ENCODE data around the gene EXOC6B.

EXOC6B gene

DNA sequence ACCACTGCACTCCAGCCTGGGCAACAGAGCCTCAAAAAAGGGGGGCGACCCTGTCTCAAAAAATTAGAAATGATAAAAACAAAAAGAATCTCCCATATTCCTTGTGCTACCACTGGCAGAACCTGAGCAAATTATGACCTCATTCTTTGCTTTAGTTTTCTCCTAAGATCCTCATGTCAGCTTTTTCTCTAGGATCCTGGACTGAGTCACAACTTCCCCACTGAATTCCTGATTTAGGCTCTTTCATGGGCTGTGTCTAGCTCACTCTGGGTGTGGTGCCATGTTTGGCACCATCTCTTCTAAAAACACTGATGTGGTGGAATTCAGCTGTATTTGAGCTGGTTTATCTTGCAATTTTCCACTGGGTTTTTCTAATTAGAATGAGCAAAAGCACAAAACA is 37.1 kb downstream of the EXOC6B start:
- DNase-seq = no peak

DNA sequence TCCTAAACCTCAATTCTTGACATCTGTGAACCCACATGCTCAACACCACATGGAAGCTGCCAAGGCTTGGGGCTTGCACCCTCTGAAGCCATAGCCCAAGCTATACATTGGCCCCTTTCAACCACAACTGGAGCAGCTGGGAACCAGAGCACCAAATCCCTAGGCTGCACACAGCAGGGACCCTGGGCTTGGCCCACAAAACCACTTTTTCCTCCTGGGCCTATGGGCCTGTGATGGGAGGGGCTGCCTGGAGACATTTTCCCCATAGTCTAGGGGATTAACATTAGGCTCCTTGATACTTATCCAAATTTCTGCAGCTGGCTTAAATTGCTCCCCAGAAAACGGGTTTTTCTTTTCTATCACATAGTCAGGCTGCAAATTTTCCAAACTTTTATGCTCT is 40.3 kb downstream of the EXOC6B start:
- no peak for DNase-seq

DNA sequence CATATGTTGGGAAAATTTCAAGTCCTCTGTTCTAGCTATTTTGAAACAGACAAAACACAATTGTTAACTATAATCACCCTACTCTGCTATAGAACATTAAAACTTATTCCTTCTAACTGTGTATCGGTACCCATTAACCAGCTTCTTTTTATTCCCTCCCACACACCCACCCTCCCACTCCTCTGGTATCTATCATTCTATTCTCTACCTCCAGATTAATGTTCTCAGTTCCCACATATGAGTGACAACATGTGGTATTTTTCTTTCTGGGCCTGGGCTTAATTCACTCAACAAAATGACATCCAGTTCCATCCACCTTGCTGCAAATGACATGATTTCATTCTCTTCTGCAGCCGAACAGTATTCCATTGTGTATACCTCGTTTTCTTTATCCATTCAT is 43.3 kb downstream of the EXOC6B start:
- DNase-seq = no peak

DNA sequence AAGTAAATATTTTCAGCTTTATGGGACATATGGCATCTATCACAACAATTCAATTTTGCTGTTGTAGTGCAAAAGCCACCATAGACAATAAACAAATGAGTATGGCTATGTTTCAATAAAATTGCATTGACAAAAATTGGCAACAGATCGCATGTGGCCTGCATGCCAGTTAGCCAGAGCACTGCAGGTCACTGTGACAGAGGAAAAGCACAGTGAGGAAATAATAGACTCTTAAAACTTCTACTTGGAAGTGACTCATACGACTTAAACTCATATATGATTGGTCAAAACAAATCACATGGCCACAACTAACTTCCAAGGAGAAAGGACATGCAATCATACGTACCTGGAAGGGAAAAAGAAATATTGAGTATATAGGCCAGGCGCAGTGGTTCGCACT is 44.4 kb downstream of the EXOC6B start:
- no peak for DNase-seq

DNA sequence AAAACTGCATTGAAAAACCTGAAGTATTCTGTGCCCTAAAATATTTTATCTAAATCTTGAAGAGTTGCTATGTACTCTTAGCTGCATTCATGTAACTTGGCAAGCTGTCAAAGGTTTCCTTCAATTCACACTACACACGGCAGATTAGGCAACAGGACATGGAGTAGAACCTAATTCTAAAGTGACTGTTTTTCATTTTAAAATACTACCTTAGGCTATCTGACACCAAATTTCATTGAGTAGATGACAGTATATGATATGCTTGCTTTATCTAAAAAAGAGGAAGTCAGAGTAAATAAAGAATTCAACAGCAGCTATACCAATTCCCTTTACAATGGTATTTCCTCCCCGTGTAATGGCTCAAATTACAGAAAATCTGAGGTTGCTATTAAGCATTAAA is 45.4 kb downstream of the EXOC6B start:
- DNase-seq = no peak

DNA sequence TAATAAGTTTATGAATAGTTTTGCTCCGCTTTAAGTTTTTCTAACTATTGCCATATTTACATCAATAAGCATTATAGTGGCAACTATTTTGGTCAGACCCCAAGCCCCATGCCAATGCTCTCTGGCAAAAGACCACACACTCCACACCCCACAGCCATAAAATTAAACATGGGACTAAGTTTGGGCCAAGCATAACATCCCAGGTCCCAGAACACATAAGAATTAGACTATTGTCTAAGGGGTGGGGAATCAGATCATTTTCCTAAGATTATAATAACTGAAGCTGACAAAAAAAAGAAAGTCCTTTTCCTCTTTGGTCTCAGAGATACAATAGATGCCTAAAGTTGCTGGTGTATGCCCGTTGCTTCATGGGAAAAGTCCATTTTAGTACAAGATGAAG is 46.3 kb downstream of the EXOC6B start:
- no peak for DNase-seq

DNA sequence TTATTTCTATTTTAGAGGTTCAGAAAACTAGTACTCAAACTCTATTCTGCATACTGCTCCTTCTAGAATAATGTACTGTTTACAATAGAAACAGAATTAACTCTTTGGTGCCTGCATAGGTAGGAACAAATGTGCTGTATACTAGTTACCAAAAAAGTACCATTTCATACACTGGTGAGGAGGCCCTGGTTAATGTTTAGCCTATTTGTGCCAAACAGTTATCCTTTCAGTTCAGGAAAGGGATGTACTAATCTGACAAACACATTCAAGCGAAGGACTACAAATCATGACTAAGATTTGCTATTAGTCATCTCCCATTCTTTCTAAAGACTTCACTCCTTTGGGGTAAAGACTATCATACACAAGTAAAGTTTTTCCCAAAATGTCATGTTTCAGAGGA is 47.4 kb downstream of the EXOC6B start:
- DNase-seq = no peak

DNA sequence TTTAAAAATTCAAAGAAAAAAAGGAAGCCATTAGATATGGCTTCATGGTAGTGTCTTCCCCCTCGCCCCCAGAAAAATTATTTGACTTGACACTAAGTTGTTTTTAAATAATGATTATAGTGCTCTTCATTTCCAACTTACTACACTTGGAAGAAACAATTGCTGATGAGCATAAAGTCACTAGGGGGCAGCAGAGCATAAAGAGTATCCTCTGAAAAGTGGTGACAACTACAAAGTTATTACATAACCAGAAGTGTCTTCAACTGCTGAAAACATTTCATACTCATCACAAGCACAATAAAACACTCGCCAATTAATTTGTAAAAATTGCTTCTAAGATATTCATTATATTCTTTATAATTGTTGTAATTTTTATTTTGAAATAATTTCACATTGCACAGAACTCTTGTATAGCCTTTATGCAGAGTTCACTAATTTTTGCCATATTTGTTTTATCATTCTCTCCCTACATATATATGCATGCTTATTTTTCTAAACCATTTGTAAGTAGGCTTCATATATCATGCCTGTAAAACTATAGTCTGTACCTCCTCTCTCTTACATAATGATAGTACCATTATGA is 54.9 kb downstream of the EXOC6B start:
- no peak for DNase-seq

DNA sequence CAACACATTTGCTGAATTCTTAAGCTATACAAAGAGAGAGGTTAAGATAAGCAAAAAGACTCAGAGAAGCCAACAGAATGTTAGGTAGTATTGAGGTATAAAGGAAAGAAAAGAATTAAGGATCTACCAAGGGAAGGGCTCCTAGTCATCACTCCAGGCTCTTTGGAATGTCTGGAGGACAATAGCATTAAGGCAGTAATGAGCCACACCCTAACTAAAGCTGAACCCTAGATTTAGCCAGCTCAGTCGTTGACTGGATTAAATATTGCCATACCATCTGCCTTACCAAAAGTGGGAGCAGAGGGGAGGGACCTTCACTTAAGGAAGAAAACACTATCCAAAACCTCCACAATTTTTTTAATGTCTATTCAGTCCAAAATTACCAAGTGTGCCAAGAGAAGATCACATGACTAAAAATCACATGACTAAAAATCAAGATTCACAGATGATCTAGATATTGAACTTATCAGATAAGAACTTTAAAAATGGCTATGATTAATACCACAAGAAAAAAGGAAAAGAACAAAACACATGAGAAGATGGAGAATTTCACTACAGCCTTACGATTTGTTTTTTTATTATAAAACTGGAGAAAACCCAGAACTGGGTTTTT is 59.7 kb downstream of the EXOC6B start:
- no peak for DNase-seq

DNA sequence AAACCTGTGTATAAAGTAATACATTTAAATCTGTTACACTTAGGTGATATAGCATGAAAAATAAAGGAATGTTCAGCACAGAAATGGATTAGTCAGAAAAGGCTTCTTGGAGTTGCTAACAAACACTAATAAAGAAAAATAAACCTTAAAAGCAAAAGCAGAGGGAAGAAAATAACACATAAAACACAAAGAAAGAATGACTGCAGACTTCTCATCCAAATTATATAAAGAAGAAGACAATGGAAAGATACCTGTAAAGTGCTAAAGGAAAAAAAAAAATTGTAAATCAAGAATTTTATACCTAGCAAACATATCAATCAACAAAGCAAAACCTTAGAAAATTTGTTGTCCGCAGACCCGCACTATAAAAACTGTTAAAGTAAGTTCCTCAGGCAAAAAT is 63.6 kb downstream of the EXOC6B start:
- DNase-seq = no peak

DNA sequence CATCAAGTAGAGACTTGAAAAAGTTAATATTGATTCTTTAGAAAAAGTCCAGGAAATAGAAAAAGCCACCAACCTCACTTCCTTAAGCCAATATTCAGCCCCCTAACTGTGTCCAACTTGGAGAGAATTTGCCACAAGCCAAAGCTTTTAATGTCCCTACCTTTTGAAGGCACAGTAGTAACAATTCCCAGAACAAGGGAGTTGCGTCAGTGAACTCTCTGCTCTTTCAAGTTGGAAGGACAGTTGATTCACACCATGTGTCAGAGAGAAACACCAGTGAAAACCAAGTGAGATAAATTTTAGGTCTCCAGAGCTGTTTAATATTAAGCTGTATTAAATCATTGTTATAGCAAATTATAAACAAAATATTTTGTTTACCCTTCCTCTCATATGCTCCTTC is 66.1 kb downstream of the EXOC6B start:
- DNase-seq = no peak

DNA sequence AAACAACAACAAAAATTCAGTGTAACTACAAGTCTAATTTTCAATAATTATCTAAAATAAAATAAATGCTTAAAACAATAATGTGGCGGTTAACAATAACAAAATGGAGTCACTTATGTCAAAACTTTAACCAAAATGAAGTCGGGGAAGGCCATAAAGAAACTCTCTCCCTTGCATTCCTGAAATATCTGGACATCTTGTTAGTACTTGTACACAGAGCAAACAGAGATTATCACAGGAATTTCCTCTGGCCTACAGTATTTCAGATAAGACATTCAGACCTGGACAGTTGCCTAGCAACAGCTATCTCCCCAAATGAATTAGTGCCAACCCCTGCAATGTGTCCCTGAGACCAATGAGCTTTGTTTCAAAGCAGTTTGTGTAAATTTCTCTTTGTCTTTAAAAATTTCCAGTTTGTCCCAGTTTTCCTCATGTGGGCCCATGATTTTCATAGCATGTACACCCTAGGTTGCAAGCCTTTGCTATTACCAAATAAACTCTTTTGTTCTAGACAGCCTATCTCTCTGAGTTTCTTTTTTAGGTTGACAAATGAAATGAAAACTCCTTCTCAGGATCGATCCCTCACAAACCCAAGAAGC is 68.6 kb downstream of the EXOC6B start:
- no peak for DNase-seq

DNA sequence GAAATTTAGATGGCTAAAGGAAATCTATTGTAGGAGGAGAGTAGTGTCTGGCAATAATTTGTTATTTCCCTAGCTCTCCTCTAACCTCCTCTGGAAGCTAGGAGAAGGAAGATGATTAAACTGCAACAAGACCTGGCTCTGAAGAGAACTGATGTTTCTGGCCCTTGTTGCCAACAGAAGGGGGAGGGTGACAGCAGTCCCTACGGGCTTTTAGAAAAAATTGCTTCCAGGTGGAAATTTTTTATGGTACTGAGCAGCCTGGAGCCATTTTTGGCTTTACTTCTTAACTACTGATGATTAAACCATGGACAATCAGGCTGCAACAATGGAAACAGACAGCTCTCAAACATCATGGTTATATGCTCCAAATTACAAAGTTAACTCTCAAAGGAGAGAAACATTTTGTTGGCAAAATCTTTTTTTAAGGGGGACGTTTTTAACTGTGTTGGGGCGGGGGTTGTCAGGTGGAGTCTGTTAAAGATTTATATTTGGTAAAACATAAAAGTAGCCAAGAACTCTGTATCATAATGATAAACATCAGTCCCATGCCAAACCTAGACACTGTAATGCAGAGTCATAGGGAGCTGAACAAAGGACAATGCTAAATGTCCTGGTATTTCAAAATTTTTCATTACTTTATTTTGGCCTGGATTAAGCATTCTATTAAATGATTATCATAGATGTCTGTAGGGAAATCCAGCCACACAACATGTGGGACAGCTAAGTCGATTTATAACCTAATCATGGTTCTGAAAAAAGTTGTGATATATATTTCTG is 70.0 kb downstream of the EXOC6B start:
- DNase-seq = no peak

DNA sequence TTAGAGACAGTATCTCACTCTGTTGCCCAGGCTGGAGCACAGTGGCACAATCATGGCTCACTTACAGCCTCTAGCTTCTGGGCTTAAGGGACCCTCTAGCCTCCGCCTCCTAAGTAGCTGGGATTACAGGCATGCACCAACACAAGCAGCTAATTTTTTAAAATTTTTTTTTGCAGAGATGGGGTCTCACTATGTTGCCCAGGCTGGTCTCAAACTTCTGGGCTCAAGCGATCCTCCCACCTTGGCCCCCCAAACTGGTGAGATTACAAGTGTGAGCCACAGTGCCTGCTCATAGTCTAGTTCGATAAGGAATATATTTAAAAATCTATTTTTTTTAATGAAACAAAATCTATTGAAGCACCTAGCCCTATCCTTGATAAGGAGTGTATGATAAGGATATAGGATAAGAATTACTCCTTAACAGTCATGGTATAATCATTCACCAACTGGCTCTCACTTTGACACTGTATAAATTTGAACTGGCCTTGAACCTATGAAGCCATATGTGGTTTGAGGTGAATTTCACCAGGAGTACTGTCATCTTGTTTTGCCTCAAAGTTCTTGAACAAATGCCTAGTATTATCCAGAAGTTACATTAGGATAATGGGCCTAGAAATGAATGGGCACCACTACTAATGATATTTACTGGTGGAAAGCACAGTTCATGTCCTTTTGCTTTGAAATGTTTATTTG is 71.1 kb downstream of the EXOC6B start:
- DNase-seq = no peak

DNA sequence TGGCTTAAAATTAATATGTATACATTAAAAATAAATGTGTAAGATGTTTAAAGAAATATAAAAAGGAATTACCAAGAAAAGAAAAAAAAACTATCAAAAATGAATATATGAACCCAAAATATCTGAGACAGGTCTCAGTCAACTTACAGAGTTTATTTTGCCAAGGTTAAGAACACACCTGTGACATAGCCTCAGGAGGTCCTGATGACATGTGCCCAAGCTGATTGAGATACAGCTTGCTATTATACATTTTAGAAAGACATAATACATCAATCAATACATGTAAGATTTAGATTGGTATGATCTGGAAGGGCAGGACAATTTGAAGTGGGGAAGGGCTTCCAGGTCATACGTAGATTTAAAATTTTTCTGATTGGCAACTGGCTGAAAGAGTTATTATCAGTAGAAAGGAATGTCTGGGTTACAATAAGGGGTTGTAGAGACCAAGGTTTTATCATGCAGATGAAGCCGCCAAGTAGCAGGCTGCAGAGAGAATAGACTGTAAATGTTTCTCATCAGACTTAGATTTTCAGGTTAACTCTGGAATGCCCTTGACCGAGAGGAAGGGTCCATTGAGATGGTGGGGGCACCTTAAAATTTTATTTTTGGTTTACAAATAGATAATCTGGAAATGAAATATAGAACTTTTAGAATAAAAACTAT is 74.7 kb downstream of the EXOC6B start:
- DNase-seq = no peak

DNA sequence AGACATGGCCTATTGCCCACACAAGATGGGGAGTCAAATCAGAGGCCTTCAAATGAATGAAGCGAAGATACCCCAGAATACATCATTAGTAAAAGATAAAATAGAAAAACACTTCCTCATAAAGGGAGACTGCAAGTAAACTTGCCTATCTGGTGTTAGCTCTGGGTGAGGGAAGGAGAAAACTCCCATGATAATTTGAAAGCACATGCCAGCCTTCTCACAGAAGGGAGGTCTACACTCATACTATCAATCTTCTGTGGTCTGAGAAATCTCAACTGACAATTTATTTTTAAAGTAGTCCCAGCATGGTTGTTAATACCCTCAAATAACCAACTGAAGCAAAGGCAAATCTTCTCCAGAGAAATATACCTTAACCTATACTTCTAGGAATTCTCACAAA is 75.4 kb downstream of the EXOC6B start:
- DNase-seq = no peak

DNA sequence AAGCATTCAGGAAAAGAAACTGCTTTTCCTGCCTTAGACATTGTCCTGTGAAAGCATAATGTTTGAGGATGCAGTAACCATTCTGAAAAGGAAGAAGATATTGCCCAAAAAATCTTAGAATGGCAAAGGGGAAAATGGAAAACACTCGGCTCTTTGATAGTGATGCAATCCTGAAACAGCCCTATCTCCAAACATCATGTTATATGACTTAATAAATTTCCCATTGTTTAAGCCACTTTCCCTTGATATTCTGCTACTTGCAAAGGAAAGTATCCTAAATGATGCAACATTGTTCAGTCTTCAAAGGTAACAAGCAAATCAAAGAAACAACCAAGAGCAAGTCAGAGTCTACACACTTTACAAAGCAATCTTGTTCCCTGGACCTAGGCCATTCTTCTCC is 78.5 kb downstream of the EXOC6B start:
- DNase-seq = no peak

DNA sequence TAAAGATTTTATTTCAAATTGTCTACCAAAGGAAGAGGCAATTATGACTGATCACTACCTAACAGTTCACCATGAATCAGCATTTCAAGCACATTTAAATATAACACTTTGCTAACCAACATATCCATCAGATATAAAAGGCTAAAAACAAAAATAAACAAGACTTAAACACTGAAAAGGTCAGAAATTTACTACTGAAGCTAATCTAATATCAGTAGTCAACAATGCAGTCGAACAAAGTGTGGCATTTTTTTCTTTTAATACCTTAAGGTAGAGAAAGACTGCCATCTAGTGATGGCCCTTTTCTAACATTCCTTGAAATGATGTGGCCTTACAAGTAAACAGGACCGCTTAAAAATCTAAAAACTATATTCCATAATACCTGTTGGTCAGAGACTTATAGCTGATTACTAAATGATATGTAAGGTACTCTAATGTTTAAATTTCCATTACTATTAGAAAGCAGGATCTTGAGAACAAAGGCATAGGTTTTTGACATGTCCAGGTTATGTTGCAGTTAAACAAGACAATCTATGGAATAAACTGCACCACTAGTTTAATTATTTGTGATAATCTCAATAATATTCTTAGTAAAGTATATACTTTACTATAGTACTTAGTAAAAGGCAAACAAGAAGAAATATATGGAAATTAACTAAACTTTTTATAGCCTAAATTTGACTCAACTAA is 80.0 kb downstream of the EXOC6B start:
- DNase-seq = no peak

DNA sequence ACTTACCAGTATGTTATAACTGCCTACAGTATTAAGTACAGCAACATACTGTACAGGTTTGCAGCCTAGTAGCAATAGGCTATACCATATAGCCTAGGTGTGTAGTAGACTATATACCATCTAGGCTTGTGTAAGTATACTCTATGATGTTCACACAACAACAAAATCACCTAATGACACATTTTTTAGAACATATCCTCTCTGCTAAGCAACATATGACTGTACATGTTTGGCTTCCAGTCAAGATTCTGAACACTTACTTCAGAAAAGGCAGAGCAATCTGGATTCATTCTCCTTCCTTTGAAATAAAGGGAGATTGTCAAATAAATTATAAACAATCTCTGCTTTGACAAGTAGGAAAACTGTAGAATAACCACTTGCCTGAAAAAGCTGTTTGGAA is 81.8 kb downstream of the EXOC6B start:
- no peak for DNase-seq

DNA sequence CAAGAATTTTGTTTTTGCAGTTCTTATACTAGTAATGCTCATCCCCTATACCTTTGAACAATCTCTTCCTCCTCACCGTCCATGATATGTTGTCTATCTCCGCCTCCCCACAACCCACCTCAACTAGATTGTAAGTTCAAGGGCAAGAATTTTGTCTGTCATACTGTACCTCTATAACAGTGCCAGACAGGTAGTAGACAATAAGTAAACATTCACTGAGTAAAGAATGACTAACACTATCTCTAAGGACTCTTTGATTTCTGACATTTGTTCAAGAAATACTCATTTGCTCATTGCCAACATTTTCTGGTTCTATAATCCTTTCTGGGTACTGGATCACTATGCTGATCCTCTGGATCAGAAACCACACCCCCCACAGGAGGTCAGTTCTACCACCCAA is 82.4 kb downstream of the EXOC6B start:
- no peak for DNase-seq

DNA sequence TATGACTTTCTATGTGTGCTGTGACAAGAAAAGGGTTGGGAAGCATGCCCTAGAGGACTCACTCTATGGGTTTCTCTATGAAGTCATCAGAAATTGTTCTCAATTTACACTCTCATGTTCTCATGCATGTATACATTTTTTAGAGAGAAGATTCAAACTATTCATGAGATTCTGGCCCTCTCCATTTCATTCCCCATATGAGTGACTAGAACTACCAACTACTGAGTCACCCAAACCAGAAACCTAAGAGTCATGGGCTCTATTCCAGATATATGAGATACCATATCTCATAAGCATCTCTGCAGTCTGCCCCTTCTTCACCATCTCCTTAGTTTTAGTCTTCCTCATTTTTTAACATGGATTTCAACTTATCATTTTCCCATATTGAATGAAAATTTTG is 87.7 kb downstream of the EXOC6B start:
- DNase-seq = no peak

DNA sequence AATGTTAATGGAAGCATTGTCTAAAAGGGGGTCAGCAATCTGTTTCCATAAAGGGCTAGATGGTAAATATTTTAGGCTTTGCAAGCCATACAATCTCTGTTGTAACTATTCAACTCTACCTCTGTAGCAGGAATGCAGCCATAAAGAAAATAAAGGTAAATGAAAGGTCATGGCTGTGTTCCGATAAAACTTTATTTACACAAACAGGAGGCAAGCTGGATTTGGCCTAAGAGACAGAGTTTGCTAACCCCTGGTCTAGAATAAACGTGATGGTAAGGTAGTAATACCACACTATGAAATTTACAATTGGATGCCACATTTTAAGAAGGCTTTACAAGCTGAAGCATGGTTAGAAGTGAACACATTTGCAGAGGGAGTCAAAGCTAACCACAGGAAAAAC is 91.4 kb downstream of the EXOC6B start:
- DNase-seq = no peak

Data from SIG-M5 (cell line).